Effector memory CD4-positive, alpha-beta T cell (primary cell): ENCODE data around the gene C21orf91.
"Not testable (repeated sequence)": the region's sequence is repeated elsewhere in the genome, so short reads cannot be mapped to it uniquely, and the experiment has no call there.

Experiments used
- DNase-seq, 3 donors: peaks; one replicate each; pipeline ENCODE4 v3.0.0-alpha.2; 2020
- H3K27ac ChIP-seq: 2 replicates; pipeline ENCODE4 v1.7.0; 2013; ENCODE audit warnings: mild to moderate bottlenecking, low read length, moderate library complexity; ENCODE audit not compliant: insufficient read depth, poor library complexity, severe bottlenecking
- H3K27me3 ChIP-seq: replicated peaks from 2 replicates; pipeline ENCODE4 v1.7.0; 2013; ENCODE audit warnings: mild to moderate bottlenecking, low read length; ENCODE audit not compliant: insufficient read depth, control insufficient read depth, poor library complexity, severe bottlenecking
- H3K36me3 ChIP-seq: 2 replicates; pipeline ENCODE4 v1.7.0; 2013; ENCODE audit warnings: mild to moderate bottlenecking, low read length, moderate library complexity; ENCODE audit not compliant: control insufficient read depth, insufficient read depth
- H3K4me1 ChIP-seq: 2 replicates; pipeline ENCODE4 v1.7.0; 2013; ENCODE audit warnings: low read length, mild to moderate bottlenecking; ENCODE audit not compliant: control insufficient read depth, insufficient read depth, poor library complexity, severe bottlenecking
- H3K4me3 ChIP-seq: 2 replicates; pipeline ENCODE4 v1.7.0; 2013; ENCODE audit warnings: low read length, low read depth, mild to moderate bottlenecking; ENCODE audit not compliant: insufficient read depth, poor library complexity, severe bottlenecking
- H3K9me3 ChIP-seq: 2 replicates; pipeline ENCODE4 v1.7.0; 2013; ENCODE audit warnings: mild to moderate bottlenecking, low read length, moderate library complexity; ENCODE audit not compliant: control insufficient read depth

Gene C21orf91

DNA sequence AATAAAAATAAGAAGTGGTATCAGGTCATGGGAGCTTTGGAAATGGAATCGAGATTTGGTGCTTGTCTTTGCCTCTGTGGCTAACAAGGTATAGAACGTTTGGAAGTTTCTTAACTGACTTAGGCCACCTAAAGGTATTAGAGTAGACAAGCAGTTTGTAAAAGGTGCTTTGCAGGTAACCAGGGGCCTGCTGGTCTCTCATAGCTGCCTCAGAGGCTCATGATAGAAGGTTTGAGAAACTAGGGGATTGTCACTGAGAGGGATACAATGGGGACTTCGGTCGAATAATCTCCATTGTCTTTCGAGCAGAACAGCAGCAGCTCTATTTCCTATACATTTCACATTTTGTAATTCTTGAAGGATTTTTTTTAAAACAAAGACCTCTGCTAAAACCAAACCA lies 37.6 kb downstream of the C21orf91 start:
- no peak for DNase-seq
- Histone ChIP-seq H3K36me3 (peaks cover 2% of the 10 kb centered on the region), H3K9me3 (no peaks in the 10 kb centered on the region), H3K27me3 (no peaks in the 10 kb centered on the region), H3K27ac (peak overlapping the region; percentile 80), H3K4me1 (peaks cover 51% of the 10 kb centered on the region), H3K4me3 (no peak overlapping the region)

DNA sequence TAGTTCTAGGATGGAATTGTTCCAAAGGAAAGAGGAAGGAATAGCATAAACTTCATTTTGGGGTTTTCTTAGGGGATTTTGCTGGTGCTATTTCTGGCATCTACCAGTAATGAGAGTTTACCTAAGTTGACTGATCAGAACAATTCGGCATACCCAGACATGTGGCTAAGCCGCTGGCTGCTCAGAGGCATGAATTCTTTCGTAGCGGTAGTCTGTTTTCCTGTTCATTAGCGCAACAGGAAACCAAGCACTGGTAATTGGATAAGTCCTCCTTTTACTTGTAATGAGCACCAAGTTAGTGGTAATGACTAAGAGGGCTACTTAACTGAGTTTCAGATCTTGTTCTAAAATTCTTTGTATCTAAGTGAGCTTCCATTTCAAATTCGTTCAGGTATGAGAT lies 38.6 kb downstream of the C21orf91 start:
- DNase-seq = peak; percentile 41 to 64 (median 60)
- Histone ChIP-seq H3K27me3 (no peaks in the 10 kb centered on the region), H3K36me3 (no peaks in the 10 kb centered on the region), H3K4me3 (no peak overlapping the region), H3K9me3 (no peaks in the 10 kb centered on the region), H3K4me1 (peaks cover 50% of the 10 kb centered on the region), H3K27ac (peak overlapping the region; percentile 80)

DNA sequence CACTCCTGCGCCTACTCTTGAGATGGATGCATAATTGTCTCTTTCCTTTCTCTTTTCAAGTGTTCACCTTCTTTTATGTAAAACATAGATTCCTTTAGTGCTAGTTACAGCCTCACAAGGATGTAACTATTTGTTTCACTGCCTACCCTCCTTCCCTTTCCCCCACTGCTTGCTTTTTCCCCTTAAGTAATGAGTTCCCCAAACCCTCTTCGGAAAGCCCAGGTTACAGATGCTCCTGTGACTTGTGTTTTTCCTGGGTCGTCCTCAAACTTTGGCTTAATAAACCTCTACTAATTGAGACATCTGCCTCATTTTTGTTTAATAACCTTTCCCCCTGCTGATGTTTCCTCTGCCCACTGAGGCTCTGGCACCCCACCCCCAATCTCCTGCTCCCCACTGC lies 39.2 kb downstream of the C21orf91 start:
- no peak for DNase-seq
- H3K9me3 ChIP-seq = no peaks in the 10 kb centered on the region
- H3K27me3 ChIP-seq = no peaks in the 10 kb centered on the region
- no peaks in the 10 kb centered on the region for H3K36me3 ChIP-seq
- H3K4me1 ChIP-seq = peaks cover 55% of the 10 kb centered on the region
- H3K4me3 ChIP-seq = no peak overlapping the region
- H3K27ac ChIP-seq = peak overlapping the region; percentile 80

DNA sequence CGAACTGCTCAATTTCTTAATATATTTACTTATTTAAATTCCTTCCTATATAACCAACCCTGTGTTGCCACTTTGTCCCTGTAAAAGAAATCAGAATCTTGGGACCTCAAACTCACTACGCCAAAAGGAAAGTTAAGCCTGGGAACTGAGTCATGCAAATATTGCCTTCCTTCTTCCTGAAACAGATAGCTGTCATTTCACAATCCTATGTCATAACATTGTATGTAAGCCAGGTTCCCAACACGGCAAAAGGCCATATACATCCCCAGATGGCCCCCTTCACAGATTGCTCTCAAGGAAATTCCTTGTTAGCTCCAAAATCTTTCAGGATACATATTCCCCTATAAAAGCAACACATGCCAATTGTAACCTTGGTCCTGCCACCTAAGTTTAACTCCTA lies 39.7 kb downstream of the C21orf91 start:
- Histone ChIP-seq H3K4me1 (peaks cover 58% of the 10 kb centered on the region), H3K9me3 (no peaks in the 10 kb centered on the region), H3K27ac (peak overlapping the region; percentile 80), H3K36me3 (no peaks in the 10 kb centered on the region), H3K27me3 (no peaks in the 10 kb centered on the region), H3K4me3 (no peak overlapping the region)
- DNase-seq = no peak

DNA sequence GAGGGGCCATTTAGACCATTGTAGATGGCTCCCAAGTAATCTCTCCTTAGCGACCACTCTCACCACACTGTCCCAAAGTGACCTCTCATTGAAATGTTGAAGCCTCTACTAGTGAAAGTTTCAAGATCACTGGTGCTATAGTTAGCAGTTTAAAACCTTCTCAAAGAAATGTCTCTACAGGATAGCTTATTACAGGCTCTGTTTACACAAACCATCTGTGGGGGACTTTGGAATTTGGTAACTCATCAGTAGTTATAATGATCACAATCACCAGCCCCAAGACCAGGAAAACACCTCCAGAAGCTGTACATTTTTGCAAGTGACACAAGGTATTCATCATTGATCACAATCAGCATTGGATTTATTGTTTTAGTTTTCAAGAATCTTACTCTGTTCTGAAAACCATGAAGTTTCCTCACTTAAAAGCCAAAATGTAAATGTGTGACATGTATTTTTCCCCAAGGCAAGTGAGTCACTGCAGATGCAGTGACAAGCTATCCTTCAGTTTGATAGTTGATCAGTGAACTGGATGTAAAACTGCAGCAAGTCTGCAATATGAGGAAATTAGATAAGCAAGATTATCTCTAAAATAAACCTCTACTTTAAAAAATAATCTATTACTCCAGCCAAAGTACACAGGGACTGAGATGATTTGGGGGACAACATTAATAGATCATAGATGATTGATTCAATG lies 41.9 kb downstream of the C21orf91 start:
- DNase-seq = no peak
- H3K27ac ChIP-seq = no peak overlapping the region
- H3K4me1 ChIP-seq = peaks cover 40% of the 10 kb centered on the region

DNA sequence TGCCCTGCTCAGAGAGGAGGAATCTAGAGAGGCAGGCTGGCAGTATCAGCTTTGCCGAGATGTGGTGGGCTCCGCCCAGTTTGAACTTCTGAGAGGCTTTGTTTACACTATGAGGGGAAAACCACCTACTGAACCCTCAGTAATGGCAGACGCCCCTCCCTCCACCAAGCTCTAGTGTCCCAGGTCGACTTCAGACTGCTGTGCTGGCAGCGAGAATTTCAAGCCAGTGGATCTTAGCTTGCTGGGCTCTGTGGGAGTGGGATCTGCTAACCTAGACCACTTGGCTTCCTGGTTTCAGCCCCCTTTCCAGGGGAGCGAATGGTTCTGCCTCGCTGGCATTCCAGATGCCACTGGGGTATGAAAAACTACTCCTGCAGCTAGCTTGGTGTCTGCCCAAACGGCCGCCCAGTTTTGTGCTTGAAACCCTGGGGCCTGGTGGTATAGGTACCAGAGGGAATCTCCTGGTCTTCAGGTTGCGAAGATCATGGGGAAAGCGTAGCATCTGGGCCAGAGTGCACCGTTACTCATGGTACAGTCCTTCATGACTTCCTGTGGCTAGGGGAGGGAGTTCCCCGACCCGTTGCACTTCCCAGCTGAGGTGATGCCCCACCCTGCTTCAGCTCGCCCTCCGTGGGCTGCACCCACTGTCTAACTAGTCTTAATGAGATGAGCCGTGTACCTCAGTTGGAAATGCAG lies 43.6 kb downstream of the C21orf91 start:
- peak; percentile 51 to 68 (median 53) for DNase-seq
- H3K9me3 ChIP-seq = no peaks in the 10 kb centered on the region
- peaks cover 25% of the 10 kb centered on the region for H3K4me1 ChIP-seq
- H3K27me3 ChIP-seq = no peaks in the 10 kb centered on the region
- H3K27ac ChIP-seq = peak overlapping the region; percentile 75
- no peak overlapping the region for H3K4me3 ChIP-seq
- no peaks in the 10 kb centered on the region for H3K36me3 ChIP-seq

More for the DNA sequence above, 41.9 kb downstream of the C21orf91 start:
- Histone ChIP-seq H3K4me3 (no peak overlapping the region), H3K9me3 (no peaks in the 10 kb centered on the region), H3K27me3 (no peaks in the 10 kb centered on the region), H3K36me3 (no peaks in the 10 kb centered on the region)

DNA sequence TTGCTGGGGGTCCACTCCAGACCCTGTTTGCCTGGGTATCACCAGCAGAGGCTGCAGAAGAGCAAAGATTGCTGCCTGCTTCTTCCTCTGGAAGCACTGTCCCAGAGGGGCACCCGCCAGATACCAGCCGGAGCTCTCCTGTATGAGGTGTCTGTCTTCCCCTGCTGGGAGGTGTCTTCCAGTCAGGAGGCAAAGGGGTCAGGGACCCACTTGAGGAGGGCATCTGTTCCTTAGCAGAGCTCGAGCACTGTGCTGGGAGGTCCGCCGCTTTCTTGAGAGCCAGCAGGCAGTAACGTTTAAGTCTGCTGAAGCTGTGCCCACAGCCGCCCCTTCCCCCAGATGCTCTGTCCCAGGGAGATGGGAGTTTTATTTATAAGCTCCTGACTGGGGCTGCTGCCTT lies 44.1 kb downstream of the C21orf91 start:
- Histone ChIP-seq H3K27ac (peak overlapping the region; percentile 75), H3K4me1 (peaks cover 21% of the 10 kb centered on the region)
- not testable (repeated sequence) for H3K36me3 ChIP-seq, H3K4me3 ChIP-seq, H3K9me3 ChIP-seq, DNase-seq, H3K27me3 ChIP-seq

DNA sequence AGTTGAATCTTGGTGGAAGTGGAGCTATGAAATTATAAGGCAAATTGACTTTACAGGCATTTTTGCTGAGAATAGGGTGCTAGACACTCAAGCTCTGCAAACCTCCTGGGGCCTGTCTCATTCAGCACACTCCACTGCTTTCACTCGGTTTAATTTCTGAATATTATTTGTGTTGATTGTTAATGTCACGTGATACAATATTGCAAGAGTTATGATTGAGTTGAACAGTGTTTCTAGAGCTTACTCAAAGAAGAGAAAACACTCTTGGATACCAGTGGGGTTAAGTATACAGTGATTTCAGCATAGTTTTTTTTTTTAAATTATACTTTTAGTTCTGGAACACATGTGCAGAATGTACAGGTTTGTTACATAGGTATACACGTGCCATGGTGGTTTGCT lies 49.7 kb downstream of the C21orf91 start:
- Histone ChIP-seq H3K27ac (no peak overlapping the region), H3K9me3 (no peaks in the 10 kb centered on the region), H3K36me3 (no peaks in the 10 kb centered on the region), H3K4me1 (no peaks in the 10 kb centered on the region), H3K27me3 (no peaks in the 10 kb centered on the region), H3K4me3 (no peak overlapping the region)
- DNase-seq = no peak

DNA sequence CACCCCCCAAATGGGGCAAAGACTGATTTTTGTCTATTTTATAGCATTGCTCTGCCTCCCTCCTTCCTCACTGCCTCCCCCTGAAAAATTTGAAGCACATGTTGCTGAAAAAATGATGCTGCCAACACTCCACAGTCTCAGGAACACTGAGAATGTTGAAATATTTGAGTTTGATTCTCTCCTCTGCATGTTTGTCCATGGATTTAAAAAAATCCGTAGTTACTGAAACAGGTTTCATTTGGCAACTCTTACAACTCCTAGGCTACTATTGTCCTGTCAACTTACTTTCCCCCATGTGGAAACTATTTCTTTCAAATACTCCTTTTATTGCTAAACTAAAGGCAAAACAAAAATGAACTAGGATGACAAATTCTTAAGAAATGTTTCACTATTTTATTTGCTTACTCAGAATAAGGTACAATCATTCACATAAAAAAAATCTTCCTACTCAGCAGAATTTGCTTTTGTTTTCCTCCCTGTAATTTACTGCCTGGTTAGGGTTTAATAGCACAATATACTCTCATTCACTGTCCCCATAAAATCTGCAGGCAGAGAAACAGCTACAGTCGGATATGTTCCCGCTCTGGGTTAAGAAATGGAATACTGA lies 50.2 kb downstream of the C21orf91 start:
- H3K4me3 ChIP-seq = no peak overlapping the region
- H3K27me3 ChIP-seq = no peaks in the 10 kb centered on the region
- H3K4me1 ChIP-seq = no peaks in the 10 kb centered on the region
- no peaks in the 10 kb centered on the region for H3K36me3 ChIP-seq
- H3K27ac ChIP-seq = no peak overlapping the region
- H3K9me3 ChIP-seq = no peaks in the 10 kb centered on the region
- DNase-seq = no peak

DNA sequence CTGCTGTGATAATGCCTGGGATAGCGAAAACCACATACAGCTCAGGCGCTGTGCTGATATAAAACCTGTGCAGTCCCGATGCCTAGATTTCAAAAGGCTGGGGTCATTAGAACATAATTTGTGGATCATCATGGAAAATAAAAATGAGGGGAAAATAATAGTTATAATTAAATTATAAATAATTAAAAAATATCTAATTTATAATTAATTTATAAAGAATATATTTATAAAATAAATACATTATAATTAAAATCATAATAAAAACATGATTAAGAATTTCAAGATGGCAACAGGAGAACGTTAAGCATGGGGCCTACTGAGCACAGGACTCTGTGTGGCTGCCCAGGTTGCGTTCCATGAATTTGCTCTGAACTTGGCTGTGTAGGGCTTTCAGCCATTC lies 53.9 kb downstream of the C21orf91 start:
- Histone ChIP-seq H3K4me1 (no peaks in the 10 kb centered on the region), H3K36me3 (no peaks in the 10 kb centered on the region), H3K27me3 (no peaks in the 10 kb centered on the region), H3K9me3 (no peaks in the 10 kb centered on the region), H3K4me3 (no peak overlapping the region), H3K27ac (no peak overlapping the region)
- no peak for DNase-seq
